Stimulated activated CD8-positive, alpha-beta memory T cell treated with anti-CD3 and anti-CD28 coated beads, Interleukin-7, amount 100 ng/mL, for 48 hours (primary cell): ENCODE data around the gene SMIM35.

Source experiments
- DNase-seq, 2 donors: peaks; one replicate each; pipeline ENCODE4 v3.0.0-alpha.2; 2020; ENCODE audit warnings: low read depth in 1 of 2; ENCODE audit errors: extremely low read depth in 1 of 2

SMIM35 gene

GRCh38 chr11:118007040-118007439 lies 79.7 kb downstream of the SMIM35 start:
- DNase-seq, result no peak

GRCh38 chr11:118006153-118006534 lies 80.6 kb downstream of the SMIM35 start:
- DNase-seq, result no peak

- DNase-seq, result no peak
Measured at GRCh38 chr11:118005224-118006152, 81.3 kb downstream of the SMIM35 start.

DNA sequence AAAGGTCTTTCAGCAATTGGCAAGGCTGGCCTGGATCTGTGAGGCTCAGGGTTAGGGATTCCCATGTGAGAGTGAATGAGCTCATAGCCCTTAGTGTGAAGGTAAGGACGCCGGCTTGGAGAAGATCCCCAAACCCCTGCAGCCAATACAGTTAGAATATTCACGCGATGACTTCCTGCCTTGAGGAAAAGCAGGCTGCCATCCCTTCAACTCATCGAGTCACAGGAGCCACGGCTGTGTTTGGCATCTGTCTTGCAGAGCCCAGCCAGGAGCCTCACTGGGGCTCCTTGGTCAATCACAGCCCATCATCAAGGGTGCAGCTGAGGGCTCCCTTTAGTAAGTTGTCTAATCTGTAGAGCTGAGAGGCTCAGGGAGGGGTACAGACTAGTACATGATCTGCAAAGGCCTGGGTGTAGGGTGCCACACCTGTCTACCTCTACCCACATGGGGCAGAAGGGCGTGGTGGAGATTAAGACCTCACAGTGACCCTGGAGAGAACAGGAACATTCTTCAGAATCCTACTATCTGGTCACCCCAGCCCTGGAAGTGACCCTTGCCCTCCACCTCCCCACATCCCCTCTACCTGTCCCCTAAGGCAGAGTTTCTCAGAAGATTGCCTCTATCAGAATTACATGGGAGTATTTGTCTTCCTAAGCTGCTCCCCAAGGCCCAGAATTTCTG lies 82.1 kb downstream of the SMIM35 start:
- no peak for DNase-seq

- DNase-seq, result no peak
Measured at GRCh38 chr11:118003456-118003855, 83.3 kb downstream of the SMIM35 start.

DNA sequence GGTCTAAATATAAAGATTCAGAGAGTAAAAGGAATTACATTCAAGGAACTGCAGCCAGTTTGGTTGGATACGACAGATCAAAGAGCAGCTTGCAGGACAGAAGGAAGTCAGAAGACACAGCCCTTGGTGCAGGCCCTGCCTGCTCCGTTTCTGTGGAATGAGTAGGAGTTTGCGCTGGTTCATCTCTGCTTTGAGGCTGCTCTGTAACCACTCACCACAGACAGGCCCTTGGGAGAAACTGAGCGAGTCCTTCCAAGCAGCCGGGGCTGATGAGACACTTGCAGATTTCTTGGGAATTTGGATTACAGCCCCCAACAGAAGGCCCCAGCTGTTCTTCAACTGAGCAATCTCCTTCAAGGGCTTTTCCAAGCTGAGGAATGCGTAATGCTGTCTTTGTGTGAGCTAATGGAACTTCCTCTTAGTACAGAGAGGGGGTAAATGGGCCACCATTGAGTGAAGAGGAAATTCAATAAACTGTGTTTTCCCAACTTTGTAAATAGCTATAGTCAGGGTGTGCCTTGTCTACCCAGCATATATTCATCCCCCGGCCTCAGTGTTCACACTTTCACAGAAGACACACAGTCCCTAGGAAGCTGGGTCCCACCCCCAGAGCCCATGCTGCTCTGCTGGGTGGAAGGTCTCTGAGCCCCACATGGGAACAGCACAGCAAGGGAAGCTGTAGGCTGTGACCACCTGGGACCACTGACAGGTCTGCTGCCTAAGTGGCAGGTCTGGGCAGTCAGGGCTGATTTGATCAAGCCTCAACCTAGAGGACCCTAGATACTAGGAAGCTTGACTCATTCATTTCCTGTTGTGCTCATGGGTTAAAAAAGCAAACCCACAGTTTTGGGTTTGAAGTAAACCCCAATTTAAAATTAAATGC lies 84.0 kb downstream of the SMIM35 start:
- DNase-seq, result peak in 1 of 2 donors; percentile 85

DNA sequence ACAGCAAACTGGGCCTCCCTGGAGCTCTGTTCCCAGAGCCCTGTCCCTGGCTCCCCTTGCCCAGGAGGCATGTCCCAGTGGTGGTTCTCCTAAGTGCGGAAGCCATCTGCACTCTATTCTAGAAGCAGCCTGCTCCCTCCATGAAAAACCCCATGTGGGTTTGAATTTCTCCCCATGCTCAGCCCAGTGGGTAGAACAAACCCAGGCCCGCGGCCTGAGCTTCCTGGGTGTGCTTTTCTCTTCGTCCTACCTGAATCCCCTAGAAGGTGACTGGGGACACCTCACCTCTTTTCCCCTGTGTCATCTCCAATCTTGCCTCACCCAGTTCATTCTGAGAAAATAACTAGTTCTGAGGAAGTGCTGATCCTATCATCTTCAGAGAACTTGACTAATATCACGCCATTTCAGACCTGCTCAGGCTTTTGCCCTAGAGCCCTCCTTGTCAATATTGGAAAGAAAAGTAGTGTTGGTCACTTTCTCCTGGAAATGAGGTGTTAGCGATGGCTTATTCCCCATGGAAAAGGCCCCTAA lies 84.7 kb downstream of the SMIM35 start:
- no peak for DNase-seq

GRCh38 chr11:118001494-118001971 lies 85.2 kb downstream of the SMIM35 start:
- DNase-seq, result no peak

- no peak for DNase-seq
Measured at GRCh38 chr11:118000850-118001228, 85.9 kb downstream of the SMIM35 start.

DNA sequence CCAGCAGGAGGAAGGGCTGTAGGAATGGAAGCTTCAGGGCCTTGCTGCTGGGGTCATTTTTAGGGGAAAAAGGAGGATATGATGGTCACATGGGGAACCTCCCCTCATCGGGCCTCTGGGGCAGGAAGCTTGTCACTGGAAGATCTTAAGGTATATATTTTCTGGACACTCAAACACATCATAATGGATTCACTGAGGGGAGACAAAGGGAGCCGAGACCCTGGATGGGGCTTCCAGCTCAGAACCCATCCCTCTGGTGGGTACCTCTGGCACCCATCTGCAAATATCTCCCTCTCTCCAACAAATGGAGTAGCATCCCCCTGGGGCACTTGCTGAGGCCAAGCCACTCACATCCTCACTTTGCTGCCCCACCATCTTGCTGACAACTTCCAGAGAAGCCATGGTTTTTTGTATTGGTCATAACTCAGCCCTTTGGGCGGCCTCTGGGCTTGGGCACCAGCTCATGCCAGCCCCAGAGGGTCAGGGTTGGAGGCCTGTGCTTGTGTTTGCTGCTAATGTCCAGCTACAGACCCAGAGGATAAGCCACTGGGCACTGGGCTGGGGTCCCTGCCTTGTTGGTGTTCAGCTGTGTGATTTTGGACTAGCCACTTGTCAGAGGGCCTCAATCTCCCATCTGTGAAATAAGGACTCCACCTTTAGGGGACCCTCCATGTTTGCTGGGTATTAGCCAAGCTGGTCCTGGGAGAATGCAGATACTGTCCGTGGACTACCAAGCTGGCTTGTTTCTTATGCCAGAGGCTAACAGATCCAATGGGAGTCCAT lies 86.5 kb downstream of the SMIM35 start:
- no peak for DNase-seq

DNA sequence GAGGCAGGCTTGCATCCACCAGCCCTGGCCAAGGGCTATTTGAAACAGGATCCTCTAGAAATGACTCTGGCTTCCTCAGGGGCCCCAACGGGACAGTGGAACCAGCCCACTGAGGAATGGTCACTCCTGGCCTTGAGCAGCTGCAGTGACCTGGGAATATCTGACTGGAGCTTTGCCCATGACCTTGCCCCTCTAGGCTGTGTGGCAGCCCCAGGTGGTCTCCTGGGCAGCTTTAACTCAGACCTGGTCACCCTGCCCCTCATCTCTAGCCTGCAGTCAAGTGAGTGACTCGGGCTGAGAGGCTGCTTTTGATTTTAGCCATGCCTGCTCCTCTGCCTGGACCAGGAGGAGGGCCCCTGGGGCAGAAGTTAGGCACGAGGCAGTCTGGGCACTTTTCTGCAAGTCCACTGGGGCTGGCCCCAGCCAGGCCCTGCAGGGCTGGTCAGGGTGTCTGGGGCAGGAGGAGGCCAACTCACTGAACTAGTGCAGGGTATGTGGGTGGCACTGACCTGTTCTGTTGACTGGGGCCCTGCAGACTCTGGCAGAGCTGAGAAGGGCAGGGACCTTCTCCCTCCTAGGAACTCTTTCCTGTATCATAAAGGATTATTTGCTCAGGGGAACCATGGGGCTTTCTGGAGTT lies 87.3 kb downstream of the SMIM35 start:
- no peak for DNase-seq

- no peak for DNase-seq
Measured at GRCh38 chr11:117998664-117999353, 88.0 kb downstream of the SMIM35 start.

GRCh38 chr11:117997823-117998579 lies 88.8 kb downstream of the SMIM35 start:
- DNase-seq, result no peak

DNA sequence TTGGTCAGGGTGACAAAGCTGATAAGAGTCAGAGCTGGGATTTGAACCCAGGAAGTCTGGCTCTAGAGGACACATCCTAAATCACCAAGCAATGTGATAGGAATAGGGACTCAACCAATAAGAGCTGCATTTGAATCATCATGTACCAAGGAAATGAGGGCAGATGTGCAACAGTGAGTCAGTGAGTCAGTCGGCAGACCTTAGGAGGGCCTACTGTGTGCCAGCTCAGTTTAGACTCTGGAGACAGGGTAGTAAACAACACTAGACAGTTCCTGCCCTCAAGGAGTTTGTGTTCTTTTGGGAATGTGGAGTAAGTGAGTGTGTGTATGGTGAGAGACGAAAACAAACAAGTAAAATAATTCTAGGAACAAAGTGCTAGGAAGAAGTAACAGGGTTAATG lies 89.4 kb downstream of the SMIM35 start:
- DNase-seq, result no peak

- DNase-seq, result no peak
Measured at GRCh38 chr11:117996058-117996457, 90.7 kb downstream of the SMIM35 start.

- DNase-seq, result no peak
Measured at GRCh38 chr11:117995472-117995871, 91.3 kb downstream of the SMIM35 start.

- DNase-seq, result no peak
Measured at GRCh38 chr11:117993988-117994745, 92.6 kb downstream of the SMIM35 start.

DNA sequence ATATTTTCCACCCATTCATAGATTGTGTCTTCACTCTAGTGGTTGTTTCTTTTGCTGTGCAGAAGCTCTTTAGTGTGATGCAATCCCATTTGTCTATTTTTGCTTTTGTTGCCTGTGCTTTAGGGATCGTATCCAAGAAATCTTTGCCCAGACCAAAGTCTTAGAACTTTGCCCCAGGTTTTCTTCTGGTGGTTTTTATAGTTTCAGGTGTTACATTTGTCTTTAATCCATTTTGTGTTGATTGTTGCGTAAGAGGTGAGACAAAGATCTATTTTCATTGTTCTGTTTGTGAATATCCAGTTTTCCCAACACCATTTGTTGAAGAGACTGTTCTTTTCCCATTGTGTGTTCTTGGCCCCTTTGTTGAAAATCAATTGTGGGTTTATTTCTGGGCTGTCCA lies 94.1 kb downstream of the SMIM35 start:
- DNase-seq, result no peak
